NCI-H2196 treated with DMSO at 0.1 percent for 48 hours (cell line): Measurements from ENCODE around the gene HTR4.

Experiments used
- DNase-seq: peaks from one replicate; lab custom pipeline; 2025; ENCODE audit not compliant: unreplicated experiment; lab: John Stamatoyannopoulos, UW

HTR4 gene

DNA sequence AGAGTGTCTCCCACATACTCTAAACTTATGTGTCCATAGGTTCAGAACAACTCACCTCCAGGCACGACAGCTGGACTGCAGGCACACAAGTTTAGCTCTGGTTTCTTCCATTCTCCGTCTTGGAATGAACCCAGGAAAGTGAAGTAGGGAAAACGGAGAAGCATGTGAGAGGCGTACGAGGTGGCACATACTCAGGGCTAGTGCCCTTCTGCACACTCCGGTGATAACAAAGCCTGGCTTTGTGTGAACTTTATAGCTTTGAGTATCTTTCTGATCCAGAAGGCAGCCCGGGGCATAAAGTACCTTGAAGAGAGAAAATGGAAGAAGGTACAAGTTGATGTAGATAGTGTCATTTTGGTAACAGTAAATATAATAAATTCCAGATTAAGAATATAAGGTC, 11.1 kb upstream of the HTR4 start:
- no peak for DNase-seq

DNA sequence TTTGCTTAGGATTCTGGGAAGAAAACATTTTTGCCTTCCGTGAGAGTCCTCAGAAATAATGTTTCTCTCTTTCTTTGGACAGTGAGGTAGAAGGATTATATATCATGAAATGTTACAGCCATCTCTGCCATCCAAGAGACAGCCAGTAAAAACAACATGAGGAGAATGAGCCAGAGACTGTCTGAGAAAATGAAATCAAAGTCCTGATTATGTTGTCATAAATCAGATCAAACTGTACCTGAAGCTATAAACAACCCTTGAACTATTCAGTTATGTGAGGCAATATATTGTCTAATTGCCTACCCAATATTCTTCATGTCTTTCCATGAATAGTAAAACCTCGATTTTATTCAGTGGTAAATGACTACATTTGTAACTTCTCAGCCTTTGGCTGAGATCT, 9.2 kb upstream of the HTR4 start:
- DNase-seq, result no peak

DNA sequence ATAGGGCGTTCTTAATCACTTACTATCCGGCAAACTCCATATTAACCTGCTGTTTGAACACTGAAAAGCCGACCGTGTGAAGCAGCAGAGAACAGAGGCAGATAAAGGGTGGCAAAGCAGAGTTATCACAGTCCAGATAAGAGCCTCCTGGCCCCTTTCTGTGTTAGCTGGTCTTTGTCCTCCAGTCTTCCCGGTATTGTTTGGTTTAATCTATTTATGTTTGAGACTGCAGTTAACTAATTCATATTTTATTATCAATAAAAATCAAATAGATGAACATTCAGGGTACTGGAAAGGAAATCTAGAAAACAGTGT, 6.0 kb upstream of the HTR4 start:
- no peak for DNase-seq

DNA sequence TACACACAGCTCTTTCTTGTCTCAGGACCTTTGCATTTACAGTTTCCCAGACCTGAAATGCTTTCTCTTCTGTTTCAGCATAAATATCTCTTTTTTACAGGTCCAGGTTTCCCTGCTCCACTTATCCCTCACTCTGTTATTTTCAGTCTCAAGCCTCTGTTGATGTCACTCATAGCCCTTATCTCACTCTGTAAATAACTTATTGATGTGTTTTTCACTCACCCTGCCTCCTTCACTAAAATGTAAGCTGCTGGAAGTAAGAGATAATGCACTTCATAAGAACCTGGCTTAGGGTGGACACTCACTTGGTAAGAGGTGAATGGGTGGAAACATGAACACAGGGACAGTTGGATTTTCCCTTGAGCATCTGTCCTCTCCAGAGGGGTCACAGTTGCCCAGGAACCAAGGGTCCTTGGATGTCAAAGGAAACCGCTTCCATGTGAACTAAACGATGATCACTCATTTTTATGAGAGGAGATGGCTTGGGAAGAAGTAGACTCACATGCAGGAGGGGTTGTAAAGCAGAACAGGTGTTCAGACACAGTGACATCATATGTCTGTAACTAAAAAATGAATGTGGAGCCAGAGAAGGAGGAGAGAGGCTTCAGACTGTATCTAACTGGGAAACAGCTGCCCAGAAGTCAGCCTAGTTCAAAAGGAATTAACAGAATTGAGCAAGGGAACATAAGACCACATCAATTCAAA, 5.5 kb upstream of the HTR4 start:
- no peak for DNase-seq

DNA sequence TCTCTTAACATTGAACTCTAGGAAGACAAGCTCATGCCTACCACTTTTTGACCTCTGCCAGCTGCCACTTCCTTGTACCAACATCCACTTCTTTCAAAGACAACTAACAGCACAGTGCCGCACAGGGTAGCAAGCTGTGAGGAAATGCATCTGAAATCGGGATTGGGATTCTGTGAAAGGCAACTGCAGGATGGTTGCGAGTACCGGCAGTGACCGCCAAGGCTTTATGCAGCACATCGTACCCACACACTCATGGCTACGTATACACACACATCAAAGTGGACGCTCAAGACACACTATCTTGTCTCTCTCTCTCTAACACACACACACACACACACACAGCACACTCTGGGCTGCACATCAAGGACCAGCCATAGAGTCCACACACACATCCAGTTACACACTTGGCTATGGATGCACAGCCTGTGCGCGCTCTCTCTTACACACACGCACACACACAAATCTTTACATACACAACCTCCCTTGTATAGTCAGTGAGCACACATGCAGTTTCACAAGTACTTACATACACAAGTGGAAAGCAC, 964 bp downstream of the HTR4 start:
- no peak for DNase-seq

DNA sequence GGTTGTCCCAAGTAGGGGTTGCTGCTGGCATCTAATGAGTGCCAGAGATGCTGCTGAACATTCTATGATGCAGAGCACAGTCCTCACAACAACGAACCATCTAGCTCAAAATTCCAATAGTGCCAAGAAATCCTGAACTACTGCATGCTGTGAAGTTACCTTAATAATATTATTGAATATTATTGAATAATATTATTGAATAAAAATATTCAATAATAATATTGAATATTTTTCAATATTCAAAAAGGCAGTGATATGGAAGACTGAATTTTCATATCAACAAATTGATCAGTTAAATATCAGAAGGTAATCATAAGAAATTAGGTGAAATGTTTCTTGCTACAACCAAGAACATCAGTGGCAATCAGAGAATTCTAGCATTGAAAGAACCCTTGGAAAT, 2.8 kb downstream of the HTR4 start:
- DNase-seq, result no peak

DNA sequence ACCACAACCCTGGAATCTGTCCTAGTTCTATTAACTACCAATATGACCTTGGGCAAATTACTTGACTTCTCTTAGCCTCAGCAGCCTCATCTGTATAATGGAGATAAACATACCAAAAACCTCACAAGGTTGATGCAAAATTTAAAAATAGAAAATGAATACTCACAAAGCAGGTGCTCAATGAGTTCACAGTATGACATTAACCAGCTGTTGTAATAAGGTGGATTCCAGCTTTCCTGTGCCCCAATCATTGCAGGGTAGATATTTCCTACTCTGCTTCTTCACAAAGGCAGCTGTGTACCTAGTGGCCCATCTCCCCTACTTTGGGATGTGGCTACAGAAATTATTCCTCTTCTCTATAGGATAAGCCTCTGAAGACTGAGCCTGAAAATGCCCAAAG, 8.8 kb downstream of the HTR4 start:
- DNase-seq, result no peak

DNA sequence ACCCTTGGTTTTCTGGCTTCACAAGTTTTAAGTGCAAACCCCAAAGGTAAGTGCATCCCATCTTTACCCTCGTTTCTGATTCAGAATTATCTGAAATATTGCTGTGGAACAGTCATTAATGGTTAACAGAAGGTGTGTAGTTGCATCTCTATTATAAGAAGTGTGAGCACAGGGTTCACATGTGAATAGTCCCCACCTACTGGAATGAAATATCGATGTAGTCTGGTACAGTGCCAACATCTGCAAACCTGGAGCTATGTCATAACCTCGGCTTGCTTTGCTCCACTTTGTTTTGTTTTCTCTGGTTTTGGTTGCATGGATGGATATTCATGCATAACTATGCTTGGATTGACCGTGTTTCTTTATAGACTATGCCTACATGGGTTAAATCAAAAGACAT, 12.6 kb downstream of the HTR4 start:
- DNase-seq, result no peak

DNA sequence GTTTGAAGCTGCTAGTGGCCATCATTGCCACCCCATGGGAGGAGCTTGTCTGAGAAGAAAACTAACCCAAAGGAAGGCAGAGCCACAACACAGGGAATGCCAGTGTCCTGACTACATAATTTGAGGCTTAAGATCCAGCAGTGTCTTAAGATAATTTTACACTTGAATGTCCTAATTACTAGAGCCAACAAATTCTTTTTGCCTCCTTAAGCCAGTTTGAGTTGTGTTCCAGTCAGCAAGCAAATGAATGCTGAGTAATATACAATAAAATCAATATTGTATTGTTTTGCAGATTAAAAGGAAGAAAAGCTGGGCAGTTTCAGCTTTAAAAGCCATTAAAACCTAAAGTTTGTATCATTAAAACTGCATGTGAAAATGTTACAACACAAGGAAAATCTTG, 13.9 kb downstream of the HTR4 start:
- DNase-seq, result no peak

DNA sequence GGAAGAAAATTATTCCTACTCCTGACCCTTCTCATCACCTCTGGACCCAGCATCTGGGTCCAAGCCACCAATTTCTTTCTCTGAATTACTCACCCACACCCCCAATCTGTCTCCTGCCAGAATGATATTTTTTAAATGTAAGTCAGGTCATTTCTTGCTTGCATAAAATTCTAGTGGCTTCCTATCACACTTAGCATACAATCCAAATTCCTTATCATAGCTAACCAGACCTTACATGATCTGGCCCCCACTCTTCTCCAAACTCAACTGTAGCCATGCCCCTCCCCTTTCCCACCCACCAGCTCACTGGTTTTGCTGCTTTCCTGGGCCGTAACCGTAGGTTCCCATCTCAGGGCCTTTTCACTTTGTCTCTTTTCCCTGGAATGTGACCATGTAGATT, 15.2 kb downstream of the HTR4 start:
- no peak for DNase-seq

DNA sequence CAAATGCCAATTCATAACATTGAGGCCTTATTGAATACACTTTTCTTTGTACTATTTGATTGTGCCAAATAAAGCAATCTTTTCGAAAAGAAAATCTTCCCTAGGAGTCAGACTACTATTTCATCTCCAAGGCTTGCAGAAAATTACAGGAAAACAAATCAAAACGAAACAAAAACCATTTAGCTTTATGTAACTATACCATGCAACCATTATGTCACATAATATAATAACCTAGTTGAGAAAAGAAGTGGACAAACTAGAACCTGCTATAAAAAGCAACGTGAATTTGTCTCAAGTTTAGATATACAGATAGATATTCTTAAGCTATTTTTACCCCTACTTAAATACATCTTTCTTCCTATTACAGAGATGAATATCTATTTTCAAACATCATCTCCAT, 18.0 kb downstream of the HTR4 start:
- no peak for DNase-seq

DNA sequence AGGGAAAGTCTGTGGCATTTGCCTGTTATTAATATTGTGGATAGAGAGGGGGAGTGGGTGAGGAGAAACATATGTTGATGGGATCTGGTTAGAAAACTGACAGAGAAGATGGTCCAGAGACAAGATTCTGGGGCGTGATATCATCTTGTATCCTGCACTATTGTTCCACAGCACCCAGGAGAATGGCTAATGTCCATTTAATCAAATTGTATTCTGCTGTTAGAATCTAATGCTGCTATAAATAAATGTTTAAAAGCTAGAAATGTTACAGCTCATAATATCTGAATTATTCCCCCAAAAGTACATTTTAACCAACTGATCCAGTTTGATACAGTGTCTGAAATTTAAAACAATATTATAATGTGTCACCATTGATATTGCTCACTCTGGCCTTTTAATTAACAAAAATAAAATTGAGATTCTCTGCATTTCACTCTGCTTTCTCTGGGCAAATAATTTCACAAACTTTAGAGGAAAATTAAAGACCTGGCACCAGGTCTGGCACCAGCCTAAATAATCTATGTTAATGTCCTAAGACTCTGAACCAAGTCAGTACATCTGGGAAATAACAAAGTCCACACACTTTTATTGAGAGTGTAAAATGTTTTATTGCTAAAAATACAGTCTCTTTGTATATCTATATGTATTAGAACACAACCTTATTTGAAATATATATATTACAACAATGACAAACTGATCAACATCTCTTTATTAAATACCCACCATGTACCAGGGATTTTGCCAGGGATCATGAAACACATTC, 18.8 kb downstream of the HTR4 start:
- no peak for DNase-seq

DNA sequence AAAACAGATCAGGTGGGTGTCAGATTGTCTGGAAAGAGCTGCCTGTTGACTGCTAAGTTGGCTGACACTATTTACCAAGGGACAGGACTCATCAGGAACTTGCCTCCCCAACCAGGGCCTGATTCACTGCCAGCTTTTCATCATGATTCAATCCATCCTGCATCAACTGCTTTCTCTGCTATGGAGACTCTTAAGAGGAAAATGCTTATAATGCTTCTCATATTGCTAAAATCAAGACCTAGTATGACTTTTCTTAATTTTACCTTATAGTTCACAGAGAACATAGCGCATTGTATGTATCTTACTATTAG, 21.3 kb downstream of the HTR4 start:
- no peak for DNase-seq

DNA sequence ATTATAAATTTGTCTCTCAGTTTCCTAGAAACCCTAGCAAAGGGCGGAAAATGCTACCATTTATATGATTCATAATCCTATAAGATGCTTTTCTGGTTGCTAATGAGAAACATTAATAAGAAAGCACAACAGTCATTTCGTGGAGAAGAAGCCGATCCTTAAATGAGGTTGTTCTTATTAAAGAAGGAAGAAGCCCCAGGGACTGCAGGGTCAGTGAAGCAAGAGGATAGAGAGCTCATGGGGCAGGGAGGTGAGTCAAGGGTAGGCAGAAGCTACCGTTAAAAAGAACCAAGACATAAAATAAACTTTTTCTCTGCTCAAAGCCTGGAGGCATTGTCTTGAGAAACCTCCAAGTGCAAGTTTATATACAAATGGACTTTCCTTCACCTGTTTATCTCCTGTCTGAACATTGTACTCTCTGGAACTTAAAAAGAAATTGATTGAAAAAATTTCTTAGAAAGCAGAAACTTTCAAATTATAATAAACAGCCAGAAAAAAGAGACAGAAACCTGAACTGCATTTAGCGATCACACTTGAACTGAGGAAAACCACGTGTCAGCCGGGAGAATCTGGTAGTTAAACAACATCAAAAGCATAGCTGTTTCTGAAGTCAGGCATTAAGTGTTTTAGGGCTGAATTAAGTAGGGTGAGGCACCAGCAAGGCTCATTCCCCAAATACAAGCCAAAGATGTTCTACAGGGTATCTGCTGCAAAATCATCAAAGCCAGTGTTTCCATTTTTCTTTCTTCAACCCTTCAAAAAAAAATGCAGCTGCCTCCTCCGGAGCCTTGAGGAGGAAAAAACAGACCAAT, 21.9 kb downstream of the HTR4 start:
- DNase-seq, result no peak

DNA sequence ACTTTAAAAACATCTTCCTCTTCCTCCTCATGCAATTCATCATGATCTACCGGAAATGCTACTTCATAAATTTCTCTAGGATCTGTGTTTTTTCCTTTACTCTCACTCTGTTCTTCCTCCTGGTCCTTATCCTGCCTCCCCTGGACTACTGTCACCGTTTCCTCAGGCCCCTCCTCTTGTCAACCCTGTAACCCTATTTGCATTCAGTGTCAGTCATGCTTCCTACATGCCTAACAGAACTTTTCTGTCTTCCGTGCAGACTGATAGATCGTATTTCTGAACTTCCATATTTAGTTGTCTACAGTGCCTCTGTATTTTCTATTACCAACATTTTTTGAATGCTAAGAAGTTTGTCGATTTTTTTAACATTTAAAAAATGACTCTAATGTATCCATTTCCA, 27.3 kb downstream of the HTR4 start:
- no peak for DNase-seq

DNA sequence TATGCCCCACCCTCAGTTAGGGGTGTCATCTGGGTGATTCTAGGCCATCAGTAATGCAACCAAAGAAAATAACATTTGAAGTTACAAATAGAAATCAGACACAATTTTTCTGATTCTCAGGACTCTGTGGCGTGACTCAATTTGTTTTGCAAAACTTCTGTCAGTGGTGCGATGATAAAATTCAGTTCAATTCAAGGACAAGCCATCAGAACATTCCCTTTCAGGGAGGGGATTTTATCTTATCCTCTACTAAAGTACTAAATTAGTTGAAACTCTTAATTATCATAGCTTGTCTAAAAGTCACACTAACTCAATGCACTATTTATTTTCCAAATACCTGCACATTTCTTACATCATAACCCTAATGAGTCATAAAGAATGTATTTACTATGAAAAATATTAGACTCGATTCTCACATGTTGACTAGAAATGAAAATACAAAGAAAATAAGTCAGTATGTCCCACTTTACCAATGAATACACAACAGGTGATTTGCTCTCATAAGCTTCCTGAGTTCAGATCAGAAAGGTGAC, 28.2 kb downstream of the HTR4 start:
- no peak for DNase-seq

DNA sequence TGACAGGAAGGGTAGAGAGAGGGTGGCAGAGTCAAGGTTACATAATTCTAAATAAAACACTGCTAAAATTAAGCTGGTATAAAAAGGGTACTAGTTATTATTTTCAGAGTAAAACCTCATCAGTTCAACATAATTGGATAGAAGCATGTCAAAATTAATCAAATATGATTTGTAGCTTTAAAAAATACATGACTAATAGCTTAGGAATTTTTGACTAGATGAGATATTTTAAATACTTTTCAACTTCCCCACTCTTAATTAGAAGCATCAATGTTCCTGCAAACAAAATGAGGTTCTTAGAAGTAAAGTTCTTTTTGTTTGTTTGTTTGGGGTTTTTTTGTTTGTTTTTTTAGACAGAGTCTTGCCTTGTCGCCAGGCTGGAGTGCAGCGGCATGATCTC, 29.1 kb downstream of the HTR4 start:
- no peak for DNase-seq

DNA sequence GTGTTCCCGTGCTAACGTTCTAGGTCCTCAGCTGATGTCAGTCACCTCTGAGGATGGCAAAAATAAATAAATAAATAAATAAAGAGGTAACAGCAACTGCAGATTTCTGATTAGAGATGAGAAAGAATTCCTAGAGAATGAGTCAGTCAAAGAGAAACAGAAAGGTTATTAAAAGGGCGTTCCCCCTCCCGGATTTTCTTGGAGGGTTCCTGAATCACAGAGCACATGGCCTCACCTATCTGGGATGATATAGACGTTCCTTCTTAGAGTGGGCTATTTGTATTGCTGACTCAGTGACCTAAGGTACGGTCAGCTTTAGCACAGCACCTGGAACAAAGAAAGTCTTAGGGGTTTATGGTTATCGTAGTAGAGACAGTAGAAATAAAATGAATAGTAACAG, 30.6 kb downstream of the HTR4 start:
- no peak for DNase-seq

DNA sequence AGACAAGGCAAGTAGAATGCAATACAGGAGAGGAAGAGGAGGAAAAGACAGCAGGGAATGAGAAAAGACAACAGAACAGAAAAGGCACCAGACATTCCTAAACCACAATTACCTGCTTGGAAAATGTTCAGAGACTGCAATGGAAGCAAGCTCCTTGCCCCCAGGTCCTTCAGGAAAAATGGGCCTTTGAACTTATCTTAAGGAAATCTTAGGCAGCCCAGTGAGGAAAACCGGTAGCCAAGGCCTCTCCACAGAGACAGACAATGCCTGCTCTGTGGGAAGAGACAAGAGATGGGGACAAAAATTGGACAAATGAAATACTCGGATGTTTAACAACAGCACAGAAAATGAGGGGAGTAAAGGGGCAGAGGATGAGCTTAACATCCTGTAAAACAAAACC, 31.2 kb downstream of the HTR4 start:
- DNase-seq, result no peak

DNA sequence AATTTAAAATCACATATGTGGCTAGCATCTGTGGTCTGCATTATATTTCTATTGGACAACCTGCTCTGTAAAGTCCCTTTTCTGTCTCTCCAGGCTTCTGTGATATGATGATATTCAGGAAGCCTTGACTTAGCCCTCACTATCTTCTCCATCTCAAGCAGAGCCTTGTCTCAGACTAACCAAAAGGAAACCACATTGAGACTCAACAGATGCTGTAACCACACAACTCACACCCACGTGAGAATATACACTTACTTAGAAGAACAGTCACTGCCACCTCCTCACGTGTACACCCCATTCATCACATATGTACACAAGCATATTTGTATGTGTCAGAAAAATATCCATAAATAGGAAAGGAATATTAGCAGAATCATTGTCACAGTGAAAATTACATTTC, 33.6 kb downstream of the HTR4 start:
- DNase-seq, result no peak

DNA sequence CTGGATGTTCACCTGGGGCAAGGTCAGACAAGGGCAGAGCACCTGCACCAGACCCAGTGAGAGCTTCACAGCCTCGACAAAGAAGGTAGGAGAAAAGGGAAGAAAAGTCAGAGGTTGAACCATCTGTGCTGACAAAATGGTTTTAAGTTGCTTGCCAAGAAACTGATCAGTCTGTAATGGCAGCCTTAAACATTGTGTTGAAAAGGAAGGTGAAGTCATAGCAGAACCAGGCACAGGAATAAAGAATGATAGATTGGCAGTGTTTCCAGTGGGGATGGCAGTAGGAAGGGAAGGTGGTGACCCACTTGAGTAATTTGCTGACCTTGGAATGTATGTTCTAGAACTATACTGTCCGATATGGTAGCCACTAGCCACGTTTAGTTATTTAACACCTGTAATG, 34.2 kb downstream of the HTR4 start:
- DNase-seq, result no peak

DNA sequence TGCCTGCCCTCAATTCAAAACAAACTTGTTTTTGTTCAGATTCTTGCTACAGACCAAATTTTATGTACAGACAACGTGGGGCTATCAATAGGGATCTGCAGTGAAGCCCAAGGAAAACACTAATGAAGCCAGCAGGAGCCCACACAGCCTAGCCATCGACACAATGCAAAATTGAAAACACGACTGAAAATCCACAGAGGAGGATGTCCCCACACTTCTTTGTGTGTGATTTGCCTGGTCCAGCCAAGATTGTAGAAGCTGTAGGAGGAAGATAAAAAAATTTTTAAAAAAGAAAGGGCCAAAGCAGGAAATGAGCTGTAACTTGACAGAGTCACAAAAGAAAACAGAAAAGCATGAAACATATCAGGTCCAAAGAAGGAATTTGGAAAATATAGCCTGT, 34.8 kb downstream of the HTR4 start:
- no peak for DNase-seq
